SU-DHL-6 (cell line): ENCODE data around the gene CCK.

Source experiments
- H2AFZ ChIP-seq: fragments of 200-600 bp; sonication (generic); 2 replicates; pipeline ENCODE4 v1.6.1; 2014; ENCODE audit warnings: low read depth, mild to moderate bottlenecking, moderate library complexity, mixed read lengths, antibody characterized with exemption, low read length; ENCODE audit not compliant: severe bottlenecking
- H3F3A ChIP-seq: fragments of 200-600 bp; shearing (Covaris generic); 2 replicates; pipeline ENCODE4 v1.6.0; 2016; ENCODE audit warnings: antibody characterized with exemption, mild to moderate bottlenecking; ENCODE audit not compliant: insufficient read depth
- H3K27ac ChIP-seq: fragments of 200-600 bp; sonication (generic); 2 replicates; pipeline ENCODE4 v1.5.1; 2016; ENCODE audit warnings: low read depth, mild to moderate bottlenecking, low read length, moderate library complexity, mixed read lengths
- H3K27me3 ChIP-seq: fragments of 200-600 bp; sonication (generic), shearing (Covaris generic); 2 replicates; pipeline ENCODE4 v1.6.0; 2014; ENCODE audit warnings: mild to moderate bottlenecking, low read length
- H3K36me3 ChIP-seq: fragments of 200-600 bp; sonication (generic); 2 replicates; pipeline ENCODE4 v1.6.1; 2014; ENCODE audit warnings: mild to moderate bottlenecking, low read length, mixed read lengths
- H3K4me2 ChIP-seq: fragments of 300-600, 200-600 bp; shearing (Covaris generic), sonication (generic); 2 replicates; pipeline ENCODE4 v1.6.0; 2014; ENCODE audit warnings: low read length, low read depth, mild to moderate bottlenecking; ENCODE audit not compliant: poor library complexity, severe bottlenecking
- H3K4me3 ChIP-seq: fragments of 200-600 bp; sonication (generic); 2 replicates; pipeline ENCODE4 v1.5.1; 2014; ENCODE audit warnings: antibody characterized with exemption, low read length, mild to moderate bottlenecking, mixed read lengths; ENCODE audit not compliant: insufficient read depth, poor library complexity, severe bottlenecking
- H3K79me2 ChIP-seq: fragments of 200-600 bp; sonication (generic); 2 replicates; pipeline ENCODE4 v1.6.1; 2014; ENCODE audit warnings: mild to moderate bottlenecking, low read length, moderate library complexity; ENCODE audit not compliant: insufficient read depth
- H3K9ac ChIP-seq: fragments of 200-600 bp; sonication (generic); 2 replicates; pipeline ENCODE4 v1.7.0; 2014; ENCODE audit warnings: mild to moderate bottlenecking, low read length
- H3K9me2 ChIP-seq: fragments of 200-600 bp; sonication (generic); replicated peaks from 2 replicates; pipeline ENCODE4 v1.6.1; 2014; ENCODE audit warnings: low read length; ENCODE audit not compliant: insufficient read depth
- H3K9me3 ChIP-seq: fragments of 200-600 bp; sonication (generic); 2 replicates; pipeline ENCODE4 v1.6.1; 2014; ENCODE audit warnings: low read length, mixed read lengths; ENCODE audit not compliant: insufficient read depth
- H4K20me1 ChIP-seq: fragments of 200-600 bp; sonication (generic); 2 replicates; pipeline ENCODE4 v1.6.1; 2014; ENCODE audit warnings: low read depth, mild to moderate bottlenecking, antibody characterized with exemption, low read length, moderate library complexity, mixed read lengths
- CTCF ChIP-seq: fragments of 200-600 bp; sonication (generic); IDR thresholded peaks from one replicate; pipeline ENCODE4 v1.5.1; 2017; ENCODE audit warnings: antibody characterized with exemption, mild to moderate bottlenecking, low read length, moderate library complexity; ENCODE audit not compliant: insufficient read depth, poor library complexity, severe bottlenecking
- EZH2phosphoT487 ChIP-seq: fragments of 200-600 bp; sonication (generic), shearing (Covaris generic); conservative IDR thresholded peaks from 2 replicates; pipeline ENCODE4 v1.6.1; 2018; ENCODE audit warnings: mild to moderate bottlenecking, antibody characterized with exemption, low read length, moderate library complexity, mixed read lengths

The CCK gene

DNA sequence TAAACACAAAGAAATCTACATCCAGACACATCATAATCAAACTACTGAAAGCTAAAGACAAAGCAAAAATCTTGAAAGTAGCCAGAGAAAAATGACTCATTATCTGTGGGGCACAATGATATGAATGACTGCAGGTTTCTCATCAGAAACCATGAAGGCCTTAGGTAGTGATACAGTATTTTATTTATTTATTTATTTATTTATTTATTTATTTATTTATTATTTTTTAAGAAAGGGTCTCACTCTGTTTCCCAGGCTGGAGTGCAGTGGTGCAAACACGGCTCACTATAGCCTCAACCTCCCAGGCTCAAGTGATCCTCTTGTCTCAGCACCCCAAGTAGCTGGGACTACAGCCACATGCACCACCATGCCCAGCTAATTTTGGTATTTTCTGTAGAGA is 15.2 kb downstream of the CCK start:
- Histone ChIP-seq H3K9ac (no peak overlapping the region), H3K4me3 (no peak overlapping the region), H3K9me2 (no peaks in the 10 kb centered on the region), H3K27ac (no peak overlapping the region), H3K9me3 (no peaks in the 10 kb centered on the region), H3F3A (no peaks in the 10 kb centered on the region), H2AFZ (no peak overlapping the region), H3K36me3 (no peaks in the 10 kb centered on the region), H4K20me1 (no peaks in the 10 kb centered on the region), H3K27me3 (no peaks in the 10 kb centered on the region), H3K4me2 (no peak overlapping the region), H3K79me2 (no peaks in the 10 kb centered on the region)
- TF ChIP-seq CTCF: no peak
- TF ChIP-seq EZH2phosphoT487: no peak

DNA sequence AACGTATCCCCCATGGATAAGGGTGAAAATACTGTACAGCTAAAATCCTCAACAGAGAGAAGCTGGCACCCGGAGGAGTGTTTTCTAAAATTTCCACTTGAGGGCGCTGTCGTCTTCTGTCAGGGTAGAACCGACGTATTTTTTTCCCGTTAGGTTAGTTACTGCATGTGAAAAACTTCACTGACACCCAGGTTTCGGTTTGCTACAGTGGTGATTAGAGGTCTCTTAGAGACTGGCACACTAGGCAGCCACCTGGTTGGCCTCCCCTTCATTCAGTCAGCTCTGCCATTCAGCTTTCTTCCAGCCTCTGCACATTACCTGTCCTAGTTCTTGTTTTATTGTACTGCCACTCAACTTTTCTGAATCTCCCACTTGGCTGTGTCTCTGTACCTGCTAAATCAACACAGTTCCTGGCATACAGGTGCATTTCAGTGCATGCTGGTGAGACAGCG is 18.4 kb downstream of the CCK start:
- H2AFZ ChIP-seq: no peak overlapping the region
- no peak overlapping the region for H3K9ac ChIP-seq
- H3K9me3 ChIP-seq: no peaks in the 10 kb centered on the region
- TF ChIP-seq CTCF (peak; percentile 56), EZH2phosphoT487 (no peak)
- no peaks in the 10 kb centered on the region for H3K9me2 ChIP-seq
- no peak overlapping the region for H3K4me2 ChIP-seq
- H3K36me3 ChIP-seq: no peaks in the 10 kb centered on the region
- no peak overlapping the region for H3K27ac ChIP-seq
- H3K27me3 ChIP-seq: no peaks in the 10 kb centered on the region
- no peaks in the 10 kb centered on the region for H4K20me1 ChIP-seq
- no peak overlapping the region for H3K4me3 ChIP-seq
- H3K79me2 ChIP-seq: no peaks in the 10 kb centered on the region
- H3F3A ChIP-seq: no peaks in the 10 kb centered on the region

DNA sequence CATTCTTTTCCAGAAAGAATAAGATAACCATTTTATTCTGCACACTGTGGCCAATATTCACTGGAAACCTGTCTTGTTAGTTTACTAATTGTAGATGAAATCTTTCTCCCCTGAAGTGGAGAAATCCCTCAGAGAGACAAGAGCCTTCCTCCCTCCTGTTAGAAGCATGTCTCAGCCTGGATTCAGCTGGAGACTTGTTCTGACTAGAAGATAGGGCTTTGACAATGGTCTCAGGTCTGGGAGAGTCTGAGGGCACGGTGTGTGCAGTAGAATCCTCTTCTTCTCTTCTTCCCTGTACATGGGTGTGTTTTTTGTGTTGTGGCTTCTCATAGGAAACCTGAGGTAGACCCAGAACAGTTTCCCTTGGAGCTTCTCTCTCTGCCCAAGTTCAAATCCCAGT is 19.9 kb downstream of the CCK start:
- no peaks in the 10 kb centered on the region for H3K9me2 ChIP-seq
- no peaks in the 10 kb centered on the region for H3K79me2 ChIP-seq
- H2AFZ ChIP-seq: no peak overlapping the region
- no peak overlapping the region for H3K9ac ChIP-seq
- H3K9me3 ChIP-seq: no peaks in the 10 kb centered on the region
- no peak overlapping the region for H3K4me2 ChIP-seq
- no peaks in the 10 kb centered on the region for H4K20me1 ChIP-seq
- no peaks in the 10 kb centered on the region for H3K27me3 ChIP-seq
- TF ChIP-seq EZH2phosphoT487: no peak
- H3K4me3 ChIP-seq: no peak overlapping the region
- no peak overlapping the region for H3K27ac ChIP-seq
- no peaks in the 10 kb centered on the region for H3K36me3 ChIP-seq
- H3F3A ChIP-seq: no peaks in the 10 kb centered on the region

GRCh38 chr3:42236611-42237010 is 29.4 kb downstream of the CCK start:
- Histone ChIP-seq H3F3A (no peaks in the 10 kb centered on the region), H3K27ac (no peak overlapping the region), H3K9me2 (no peaks in the 10 kb centered on the region), H3K9me3 (peaks cover 7% of the 10 kb centered on the region; the same call in 1 of the 2 replicates), H3K27me3 (no peaks in the 10 kb centered on the region), H3K79me2 (no peaks in the 10 kb centered on the region), H3K9ac (no peak overlapping the region), H4K20me1 (no peaks in the 10 kb centered on the region), H3K4me2 (no peak overlapping the region), H3K36me3 (peaks cover 5% of the 10 kb centered on the region; the same call in 1 of the 2 replicates), H3K4me3 (no peak overlapping the region), H2AFZ (no peak overlapping the region)
- no peak for TF ChIP-seq EZH2phosphoT487
